Effector memory CD8-positive, alpha-beta T cell (primary cell): Measurements from ENCODE around the gene TRIM37.
A peak's percentile ranks its signal among the peaks of the same experiment; 100 is the strongest.

Experiments used
- ATAC-seq: fragments of 150-1000 bp; cut with Tn5 transposase; replicated peaks from 2 replicates; pipeline ENCODE4 v1.10.0; 2021; ENCODE audit warnings: mild to moderate bottlenecking, moderate library complexity
- DNase-seq, 3 experiments: peaks; one replicate each; pipeline ENCODE4 v3.0.0; 2021
- H3K27ac Mint-ChIP-seq, 2 donors: one replicate each; pipeline ENCODE4 v1.8.0; 2022; ENCODE audit warnings: mild to moderate bottlenecking in 2 of 2, mixed read lengths in 2 of 2, moderate library complexity in 2 of 2
- H3K27me3 Mint-ChIP-seq, 2 donors: one replicate each; pipeline ENCODE4 v1.8.0; 2022; ENCODE audit warnings: mixed read lengths in 2 of 2
- H3K36me3 Mint-ChIP-seq: one replicate; pipeline ENCODE4 v1.8.0; 2022; ENCODE audit warnings: mild to moderate bottlenecking, moderate library complexity, mixed read lengths; ENCODE audit not compliant: insufficient read depth
- H3K4me1 Mint-ChIP-seq, 2 donors: one replicate each; pipeline ENCODE4 v1.8.0; 2022; ENCODE audit warnings: low read depth in 2 of 2, mixed read lengths in 2 of 2
- H3K4me3 Mint-ChIP-seq, 2 donors: one replicate each; pipeline ENCODE4 v1.8.0; 2022; ENCODE audit warnings: mild to moderate bottlenecking in 2 of 2, mixed read lengths in 2 of 2, moderate library complexity in 2 of 2
- H3K9me3 Mint-ChIP-seq, 2 donors: one replicate each; pipeline ENCODE4 v1.8.0; 2022; ENCODE audit warnings: mixed read lengths in 2 of 2

The TRIM37 gene

GRCh38 chr17:59004338-59005111 lies 102.2 kb downstream of the TRIM37 start:
- no peak overlapping the region for H3K4me3 Mint-ChIP-seq
- H3K27me3 Mint-ChIP-seq = no peaks in the 10 kb centered on the region
- peaks cover 5 to 7% of the 10 kb centered on the region in 2 donors for H3K4me1 Mint-ChIP-seq
- H3K36me3 Mint-ChIP-seq = peaks cover 11% of the 10 kb centered on the region
- H3K9me3 Mint-ChIP-seq = no peaks in the 10 kb centered on the region
- peak; percentile 54 for ATAC-seq
- peak; percentile 65 to 74 (median 68) for DNase-seq
- H3K27ac Mint-ChIP-seq = peak overlapping the region; percentile 68 to 69

- H3K4me1 Mint-ChIP-seq = peaks cover 5 to 7% of the 10 kb centered on the region in 2 donors
- peaks cover 12% of the 10 kb centered on the region for H3K36me3 Mint-ChIP-seq
- H3K9me3 Mint-ChIP-seq = no peaks in the 10 kb centered on the region
- no peak overlapping the region for H3K27ac Mint-ChIP-seq
- H3K4me3 Mint-ChIP-seq = no peak overlapping the region
- DNase-seq (no peak), ATAC-seq (no peak)
- H3K27me3 Mint-ChIP-seq = no peaks in the 10 kb centered on the region
Observed at GRCh38 chr17:59003860-59004259, 102.8 kb downstream of the TRIM37 start.

GRCh38 chr17:59002848-59003247 lies 103.8 kb downstream of the TRIM37 start:
- H3K4me3 Mint-ChIP-seq = no peak overlapping the region
- H3K27me3 Mint-ChIP-seq = no peaks in the 10 kb centered on the region
- DNase-seq (no peak), ATAC-seq (no peak)
- H3K27ac Mint-ChIP-seq = peak overlapping the region in 1 of 2 donors; percentile 66
- no peaks in the 10 kb centered on the region for H3K9me3 Mint-ChIP-seq
- H3K36me3 Mint-ChIP-seq = peaks cover 16% of the 10 kb centered on the region
- H3K4me1 Mint-ChIP-seq = peaks cover 5 to 7% of the 10 kb centered on the region in 2 donors

GRCh38 chr17:59002126-59002525 lies 104.6 kb downstream of the TRIM37 start:
- H3K4me3 Mint-ChIP-seq = peak overlapping the region in 1 of 2 donors; percentile 80
- DNase-seq (no peak), ATAC-seq (no peak)
- peaks cover 5 to 7% of the 10 kb centered on the region in 2 donors for H3K4me1 Mint-ChIP-seq
- peak overlapping the region; percentile 89 to 95 for H3K27ac Mint-ChIP-seq
- no peaks in the 10 kb centered on the region for H3K27me3 Mint-ChIP-seq
- peaks cover 18% of the 10 kb centered on the region for H3K36me3 Mint-ChIP-seq
- H3K9me3 Mint-ChIP-seq = no peaks in the 10 kb centered on the region

- H3K36me3 Mint-ChIP-seq = peaks cover 18% of the 10 kb centered on the region
- no peaks in the 10 kb centered on the region for H3K9me3 Mint-ChIP-seq
- DNase-seq (peak; percentile 47 to 55 (median 49)), ATAC-seq (peak; percentile 99)
- H3K4me1 Mint-ChIP-seq = peaks cover 5 to 7% of the 10 kb centered on the region in 2 donors
- H3K4me3 Mint-ChIP-seq = peak overlapping the region; percentile 75 to 80
- no peaks in the 10 kb centered on the region for H3K27me3 Mint-ChIP-seq
- H3K27ac Mint-ChIP-seq = peak overlapping the region; percentile 89 to 95
Observed at GRCh38 chr17:59001158-59001814, 105.4 kb downstream of the TRIM37 start.

GRCh38 chr17:59000022-59000421 lies 106.7 kb downstream of the TRIM37 start:
- DNase-seq (no peak), ATAC-seq (no peak)
- H3K4me3 Mint-ChIP-seq = no peak overlapping the region
- peak overlapping the region in 1 of 2 donors; percentile 89 for H3K27ac Mint-ChIP-seq
- peaks cover 5 to 7% of the 10 kb centered on the region in 2 donors for H3K4me1 Mint-ChIP-seq
- H3K36me3 Mint-ChIP-seq = peaks cover 18% of the 10 kb centered on the region
- no peaks in the 10 kb centered on the region for H3K9me3 Mint-ChIP-seq
- H3K27me3 Mint-ChIP-seq = no peaks in the 10 kb centered on the region

- Mint-ChIP-seq H3K4me1 (peaks cover 5 to 7% of the 10 kb centered on the region in 2 donors), H3K9me3 (no peaks in the 10 kb centered on the region), H3K36me3 (peaks cover 18% of the 10 kb centered on the region), H3K4me3 (no peak overlapping the region), H3K27me3 (no peaks in the 10 kb centered on the region), H3K27ac (peak overlapping the region in 1 of 2 donors; percentile 77)
- ATAC-seq (no peak), DNase-seq (no peak)
Observed at GRCh38 chr17:58999500-58999899, 107.2 kb downstream of the TRIM37 start.

- Mint-ChIP-seq H3K27ac (peak overlapping the region in 1 of 2 donors; percentile 22), H3K27me3 (no peaks in the 10 kb centered on the region), H3K9me3 (no peaks in the 10 kb centered on the region), H3K36me3 (peaks cover 18% of the 10 kb centered on the region), H3K4me1 (peaks cover 5 to 7% of the 10 kb centered on the region in 2 donors), H3K4me3 (no peak overlapping the region)
- ATAC-seq = no peak
- no peak for DNase-seq
Observed at GRCh38 chr17:58998871-58999270, 107.8 kb downstream of the TRIM37 start.

- H3K36me3 Mint-ChIP-seq = peaks cover 20% of the 10 kb centered on the region
- no peaks in the 10 kb centered on the region for H3K27me3 Mint-ChIP-seq
- no peak for DNase-seq
- H3K27ac Mint-ChIP-seq = peak overlapping the region in 1 of 2 donors; percentile 61
- no peak for ATAC-seq
- peaks cover 5 to 7% of the 10 kb centered on the region in 2 donors for H3K4me1 Mint-ChIP-seq
- no peak overlapping the region for H3K4me3 Mint-ChIP-seq
- H3K9me3 Mint-ChIP-seq = no peaks in the 10 kb centered on the region
Observed at GRCh38 chr17:58997756-58998553, 108.7 kb downstream of the TRIM37 start.

- peaks cover 5 to 7% of the 10 kb centered on the region in 2 donors for H3K4me1 Mint-ChIP-seq
- H3K27me3 Mint-ChIP-seq = no peaks in the 10 kb centered on the region
- DNase-seq (no peak), ATAC-seq (no peak)
- H3K9me3 Mint-ChIP-seq = no peaks in the 10 kb centered on the region
- no peak overlapping the region for H3K4me3 Mint-ChIP-seq
- H3K27ac Mint-ChIP-seq = peak overlapping the region in 1 of 2 donors; percentile 61
- H3K36me3 Mint-ChIP-seq = peaks cover 20% of the 10 kb centered on the region
Observed at GRCh38 chr17:58996968-58997367, 109.7 kb downstream of the TRIM37 start.

GRCh38 chr17:58995247-58995940 lies 111.3 kb downstream of the TRIM37 start:
- Mint-ChIP-seq H3K36me3 (peaks cover 13% of the 10 kb centered on the region), H3K9me3 (no peaks in the 10 kb centered on the region), H3K27me3 (no peaks in the 10 kb centered on the region), H3K4me3 (no peak overlapping the region), H3K4me1 (no peaks in the 10 kb centered on the region), H3K27ac (no peak overlapping the region)
- DNase-seq = no peak
- no peak for ATAC-seq

GRCh38 chr17:58993311-58993710 lies 113.4 kb downstream of the TRIM37 start:
- Mint-ChIP-seq H3K27me3 (no peaks in the 10 kb centered on the region), H3K27ac (no peak overlapping the region), H3K9me3 (no peaks in the 10 kb centered on the region)

More at GRCh38 chr17:58993311-58993710, 113.4 kb downstream of the TRIM37 start:
- no peaks in the 10 kb centered on the region for H3K4me1 Mint-ChIP-seq
- H3K36me3 Mint-ChIP-seq = peaks cover 8% of the 10 kb centered on the region
- DNase-seq = no peak
- no peak for ATAC-seq
- no peak overlapping the region for H3K4me3 Mint-ChIP-seq
